Hepatocyte (in vitro differentiated cells): ENCODE measurements around the gene FOXRED2. TPM values are rescaled to one million over a fixed set of nuclear protein-coding genes. Genes with fewer than 3 reads are reported as not detected.

ENCODE experiments used
- DNase-seq: peaks from one replicate; pipeline ENCODE4 v3.0.0-alpha.2; 2016; ENCODE audit warnings: low spot score
- H2AFZ ChIP-seq: fragments of 200-600 bp; sonication (generic); 2 replicates; pipeline ENCODE4 v1.6.0; 2016; ENCODE audit warnings: antibody characterized with exemption, mild to moderate bottlenecking
- H3K27ac ChIP-seq: fragments of 200-600 bp; sonication (generic); 2 replicates; pipeline ENCODE4 v1.5.1; 2016; ENCODE audit warnings: mild to moderate bottlenecking
- H3K27me3 ChIP-seq: fragments of 200-600 bp; sonication (generic); 2 replicates; pipeline ENCODE4 v1.6.1; 2016
- H3K36me3 ChIP-seq: fragments of 200-600 bp; sonication (generic); replicated peaks from 2 replicates; pipeline ENCODE4 v1.5.1; 2016; ENCODE audit warnings: low read depth; ENCODE audit not compliant: insufficient read depth
- H3K4me1 ChIP-seq: fragments of 200-600 bp; sonication (generic); 2 replicates; pipeline ENCODE4 v1.5.1; 2016; ENCODE audit warnings: mild to moderate bottlenecking, moderate library complexity; ENCODE audit not compliant: insufficient read depth
- H3K4me2 ChIP-seq: fragments of 200-600 bp; sonication (generic); 2 replicates; pipeline ENCODE4 v1.6.0; 2016
- H3K4me3 ChIP-seq: fragments of 200-600 bp; sonication (generic); 2 replicates; pipeline ENCODE4 v1.5.1; 2016; ENCODE audit warnings: mild to moderate bottlenecking
- H3K79me2 ChIP-seq: fragments of 200-600 bp; sonication (generic); 2 replicates; pipeline ENCODE4 v1.6.0; 2017; ENCODE audit warnings: mild to moderate bottlenecking
- H3K9me2 ChIP-seq: fragments of 200-600 bp; sonication (generic); replicated peaks from 2 replicates; pipeline ENCODE4 v1.6.0; 2017; ENCODE audit warnings: mild to moderate bottlenecking; ENCODE audit not compliant: insufficient read depth
- H3K9me3 ChIP-seq: fragments of 200-600 bp; sonication (generic); 2 replicates; pipeline ENCODE4 v1.5.1; 2016; ENCODE audit warnings: low read depth, mild to moderate bottlenecking
- H4K20me1 ChIP-seq: fragments of 200-600 bp; sonication (generic); 2 replicates; pipeline ENCODE4 v1.6.0; 2016; ENCODE audit warnings: mild to moderate bottlenecking; ENCODE audit not compliant: insufficient read depth, poor library complexity, severe bottlenecking
- EZH2 ChIP-seq: fragments of 200-600 bp; sonication (generic); IDR thresholded peaks from 2 replicates; pipeline ENCODE4 v1.6.1; 2016; ENCODE audit warnings: antibody characterized with exemption, mild to moderate bottlenecking, borderline replicate concordance
- EZH2phosphoT487 ChIP-seq: fragments of 200-600 bp; sonication (generic); IDR thresholded peaks from one replicate; pipeline ENCODE4 v1.6.1; 2018; ENCODE audit warnings: antibody characterized with exemption, mild to moderate bottlenecking, low read depth, moderate library complexity; ENCODE audit not compliant: unreplicated experiment, severe bottlenecking
- WGBS: methylation state at CpG from one replicate; pipeline ENCODE4 v1.1.6; 2016; ENCODE audit warnings: low lambda C conversion rate; ENCODE audit errors: missing lambda C conversion rate; 5-methylcytosine and 5-hydroxymethylcytosine counted together
- polyA plus RNA-seq: library from polyadenylated mRNA; unstranded; fragments of >200 nt; fragmentation: Nextera tagmentation; extraction: Ambion mirVana; gene quantifications from 2 replicates; pipeline ENCODE4 v1.2.1, GENCODE V29; 2016
- total RNA-seq: library from RNA; depleted of rRNA; stranded (reverse); fragments of >200 nt; gene quantifications from 2 replicates; pipeline ENCODE4 v1.2.3, GENCODE V29; 2014
- TF ChIP-seq, protein P1 (sequence below): fragments of 200-600 bp; sonication (generic); IDR thresholded peaks from 2 replicates; pipeline ENCODE4 v1.5.1; 2016; ENCODE audit warnings: antibody characterized with exemption, mild to moderate bottlenecking; ENCODE audit not compliant: poor library complexity

The FOXRED2 gene
- total and polyA plus RNA-seq, 2 experiments from 2014 or later: 7.7 to 8.5 TPM

DNA sequence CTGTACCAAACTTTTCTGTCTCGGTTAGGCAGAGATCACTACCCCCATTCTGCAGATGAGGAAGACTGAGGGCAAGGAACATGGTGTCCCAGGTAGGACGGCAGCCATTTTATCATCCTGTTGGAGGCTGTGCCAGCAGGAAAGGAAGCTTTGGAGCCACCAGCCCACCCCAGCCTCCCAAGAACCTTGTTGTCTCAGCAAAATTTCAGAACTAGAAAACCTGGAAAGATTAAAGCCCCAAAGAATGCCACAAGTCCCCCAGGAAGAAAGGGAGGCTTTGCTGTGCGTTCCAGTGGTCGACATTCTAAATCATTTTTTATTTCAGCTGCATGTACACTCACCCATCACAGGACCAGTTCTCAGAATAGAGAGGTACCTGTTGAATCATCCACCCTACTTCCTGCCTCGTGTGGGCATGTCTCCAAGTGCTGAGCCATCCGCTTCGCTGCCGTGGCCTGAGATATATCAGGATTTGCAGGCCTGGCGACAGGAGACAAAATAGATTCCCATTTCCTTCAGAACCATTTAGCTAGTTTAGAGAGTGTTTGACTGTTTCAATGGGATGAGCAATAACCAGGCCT, 35.1 kb upstream of the FOXRED2 start:
- no peaks in the 10 kb centered on the region for H3K9me2 ChIP-seq
- TF ChIP-seq, protein P1, sequence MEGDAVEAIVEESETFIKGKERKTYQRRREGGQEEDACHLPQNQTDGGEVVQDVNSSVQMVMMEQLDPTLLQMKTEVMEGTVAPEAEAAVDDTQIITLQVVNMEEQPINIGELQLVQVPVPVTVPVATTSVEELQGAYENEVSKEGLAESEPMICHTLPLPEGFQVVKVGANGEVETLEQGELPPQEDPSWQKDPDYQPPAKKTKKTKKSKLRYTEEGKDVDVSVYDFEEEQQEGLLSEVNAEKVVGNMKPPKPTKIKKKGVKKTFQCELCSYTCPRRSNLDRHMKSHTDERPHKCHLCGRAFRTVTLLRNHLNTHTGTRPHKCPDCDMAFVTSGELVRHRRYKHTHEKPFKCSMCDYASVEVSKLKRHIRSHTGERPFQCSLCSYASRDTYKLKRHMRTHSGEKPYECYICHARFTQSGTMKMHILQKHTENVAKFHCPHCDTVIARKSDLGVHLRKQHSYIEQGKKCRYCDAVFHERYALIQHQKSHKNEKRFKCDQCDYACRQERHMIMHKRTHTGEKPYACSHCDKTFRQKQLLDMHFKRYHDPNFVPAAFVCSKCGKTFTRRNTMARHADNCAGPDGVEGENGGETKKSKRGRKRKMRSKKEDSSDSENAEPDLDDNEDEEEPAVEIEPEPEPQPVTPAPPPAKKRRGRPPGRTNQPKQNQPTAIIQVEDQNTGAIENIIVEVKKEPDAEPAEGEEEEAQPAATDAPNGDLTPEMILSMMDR: no peak
- TF ChIP-seq EZH2phosphoT487 (no peak), EZH2 (no peak)
- no peaks in the 10 kb centered on the region for H3K79me2 ChIP-seq
- no peaks in the 10 kb centered on the region for H3K27me3 ChIP-seq
- H4K20me1 ChIP-seq: no peaks in the 10 kb centered on the region
- H3K9me3 ChIP-seq: no peaks in the 10 kb centered on the region
- H3K4me1 ChIP-seq: no peaks in the 10 kb centered on the region
- no peak overlapping the region for H3K27ac ChIP-seq
- WGBS: 68% methylated on average over 9 of the region's 9 CpGs
- no peak overlapping the region for H3K4me2 ChIP-seq
- H3K36me3 ChIP-seq: no peaks in the 10 kb centered on the region
- H2AFZ ChIP-seq: no peak overlapping the region
- H3K4me3 ChIP-seq: no peak overlapping the region
- DNase-seq: peak; percentile 45

DNA sequence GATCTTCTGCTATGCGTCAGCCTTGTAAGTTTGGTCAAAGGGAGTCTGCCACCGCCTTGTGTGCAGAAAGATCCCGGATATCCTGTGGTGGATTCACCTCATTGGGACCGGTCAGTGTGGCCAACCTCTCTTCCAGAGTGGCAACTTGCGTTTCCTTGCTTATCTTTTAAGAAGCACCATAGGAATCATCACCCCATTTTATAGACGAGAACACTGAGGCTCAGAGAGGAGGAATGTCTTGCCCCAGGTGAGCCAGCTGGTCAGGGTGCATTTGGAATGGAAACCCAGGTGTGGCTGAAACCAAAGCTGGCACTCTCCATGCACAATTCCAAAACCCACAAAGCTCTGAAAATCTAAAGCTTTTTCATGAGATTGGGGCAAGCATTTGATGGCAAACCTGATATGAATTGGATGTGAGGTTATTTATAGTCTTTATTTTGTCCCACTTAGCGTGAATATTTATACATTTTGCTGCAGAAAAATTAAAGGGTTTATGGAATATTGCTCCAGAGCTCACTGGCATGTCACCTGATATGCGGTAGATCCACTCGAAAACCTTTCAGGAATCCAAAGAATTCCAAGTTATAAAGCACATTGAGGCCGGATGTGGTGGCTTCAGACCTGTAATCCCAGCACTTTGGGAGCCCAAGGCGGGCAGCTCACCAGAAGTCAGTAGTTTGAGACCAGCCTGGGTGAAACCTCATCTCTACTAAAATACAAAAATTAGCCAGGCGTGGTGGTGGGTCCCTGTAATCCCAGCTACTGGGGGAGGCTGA, 34.2 kb upstream of the FOXRED2 start:
- TF ChIP-seq EZH2 (no peak), EZH2phosphoT487 (no peak)
- TF ChIP-seq, protein P1: no peak
- no peaks in the 10 kb centered on the region for H3K4me1 ChIP-seq
- H3K27me3 ChIP-seq: no peaks in the 10 kb centered on the region
- no peak overlapping the region for H2AFZ ChIP-seq
- no peak overlapping the region for H3K4me2 ChIP-seq
- no peaks in the 10 kb centered on the region for H3K9me2 ChIP-seq
- 77% methylated on average over 12 of the region's 12 CpGs for whole genome bisulfite sequencing
- H3K4me3 ChIP-seq: no peak overlapping the region
- H4K20me1 ChIP-seq: no peaks in the 10 kb centered on the region
- no peak overlapping the region for H3K27ac ChIP-seq
- H3K9me3 ChIP-seq: no peaks in the 10 kb centered on the region
- no peak for DNase-seq
- no peaks in the 10 kb centered on the region for H3K79me2 ChIP-seq
- H3K36me3 ChIP-seq: no peaks in the 10 kb centered on the region

DNA sequence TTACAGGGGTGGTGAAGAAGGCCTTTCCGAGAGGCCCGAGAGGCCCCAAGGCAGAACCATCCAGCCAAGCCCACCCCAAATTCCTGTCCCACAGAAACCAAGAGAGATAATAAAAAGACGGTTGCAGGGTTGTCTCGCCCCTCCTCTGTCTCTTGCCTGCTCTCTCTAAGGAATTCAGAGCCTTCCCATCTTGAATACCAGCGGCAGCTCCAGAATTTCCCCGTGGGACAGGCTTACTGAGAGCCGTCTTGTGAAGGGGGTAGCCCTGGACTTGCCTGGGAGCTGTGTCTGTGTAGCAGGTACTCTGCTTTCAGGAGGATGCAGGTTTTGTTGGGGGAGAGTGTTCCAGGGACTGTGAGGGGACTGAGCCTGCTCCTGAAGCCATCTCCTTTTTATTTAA, 31.7 kb upstream of the FOXRED2 start:
- no peaks in the 10 kb centered on the region for H3K9me3 ChIP-seq
- H3K36me3 ChIP-seq: no peaks in the 10 kb centered on the region
- no peaks in the 10 kb centered on the region for H3K4me1 ChIP-seq
- no peak overlapping the region for H3K27ac ChIP-seq
- no peaks in the 10 kb centered on the region for H4K20me1 ChIP-seq
- H3K79me2 ChIP-seq: no peaks in the 10 kb centered on the region
- TF ChIP-seq EZH2phosphoT487 (no peak), EZH2 (no peak)
- TF ChIP-seq, protein P1: no peak
- H2AFZ ChIP-seq: no peak overlapping the region
- no peak overlapping the region for H3K4me2 ChIP-seq
- H3K4me3 ChIP-seq: no peak overlapping the region
- 57% methylated on average over 7 of the region's 7 CpGs for WGBS
- no peak for DNase-seq
- H3K9me2 ChIP-seq: no peaks in the 10 kb centered on the region
- H3K27me3 ChIP-seq: no peaks in the 10 kb centered on the region
